Suprapubic skin (tissue), 4 donors: ENCODE results near the gene PKP2. TPM values are rescaled to one million over a fixed set of nuclear protein-coding genes. Genes with fewer than 3 reads are reported as not detected.
A peak's percentile ranks its signal among the peaks of the same experiment; 100 is the strongest.
"Not testable (repeated sequence)": the region's sequence is repeated elsewhere in the genome, so short reads cannot be mapped to it uniquely, and the experiment has no call there.

Experiments
- DNase-seq, 2 donors: peaks; one replicate each; pipeline ENCODE4 v3.0.0-alpha.2; 2019; ENCODE audit warnings: low spot score in 2 of 2
- H3K27ac ChIP-seq: fragments of 200-600 bp; sonication (generic); one replicate; pipeline ENCODE4 v1.5.1; 2019
- H3K27me3 ChIP-seq: fragments of 200-600 bp; sonication (generic); one replicate; pipeline ENCODE4 v1.5.1; 2019
- H3K36me3 ChIP-seq: fragments of 200-600 bp; sonication (generic); one replicate; pipeline ENCODE4 v1.5.1; 2019
- H3K4me1 ChIP-seq: fragments of 200-600 bp; sonication (generic); one replicate; pipeline ENCODE4 v1.5.1; 2019
- H3K4me3 ChIP-seq: fragments of 200-600 bp; sonication (generic); one replicate; pipeline ENCODE4 v1.5.1; 2019; ENCODE audit warnings: mild to moderate bottlenecking
- H3K9me3 ChIP-seq: fragments of 200-600 bp; sonication (generic); one replicate; pipeline ENCODE4 v1.5.1; 2019
- CTCF ChIP-seq, 2 donors: fragments of 200-600 bp in 1 of 2; fragments of 450-650 bp in 1 of 2; sonication (generic) in 1 of 2; IDR thresholded peaks; one replicate each; pipeline ENCODE4 v1.5.1; 2016 to 2019; ENCODE audit warnings: antibody characterized with exemption in 2 of 2, mild to moderate bottlenecking in 1 of 2, moderate library complexity in 1 of 2
- EP300 ChIP-seq: sonication (generic); formaldehyde crosslinking; IDR thresholded peaks from one replicate; pipeline ENCODE4 v1.6.1; 2017; ENCODE audit warnings: antibody characterized with exemption
- POLR2A ChIP-seq, 2 donors: fragments of 450-650 bp; IDR thresholded peaks; one replicate each; pipeline ENCODE4 v1.6.1; 2017; ENCODE audit warnings: antibody characterized with exemption in 2 of 2, mild to moderate bottlenecking in 2 of 2, moderate library complexity in 2 of 2
- POLR2AphosphoS5 ChIP-seq, 3 donors: sonication (generic); formaldehyde crosslinking; IDR thresholded peaks; one replicate each; pipeline ENCODE4 v1.6.1; 2017; ENCODE audit warnings: antibody characterized with exemption in 3 of 3
- WGBS: methylation state at CpG from one replicate; pipeline ENCODE4 v1.1.5; 2018; 5-methylcytosine and 5-hydroxymethylcytosine counted together
- total RNA-seq, 4 donors: library from RNA; depleted of rRNA; stranded (reverse); fragments of >200 nt; gene quantifications; one replicate each; pipeline ENCODE4 v1.1.0, GENCODE V29; 2016

The PKP2 gene
- total RNA-seq, 4 donors from 2014 or later, result 5.4 to 16.3 (median 6.0) TPM

GRCh38 chr12:32894566-32894965 is 2.0 kb downstream of the PKP2 start:
- H3K36me3 ChIP-seq, result no peaks in the 10 kb centered on the region
- DNase-seq, result no peak
- H3K27ac ChIP-seq, result no peak overlapping the region
- no peaks in the 10 kb centered on the region for H3K27me3 ChIP-seq
- H3K4me1 ChIP-seq, result peaks cover 43% of the 10 kb centered on the region
- H3K4me3 ChIP-seq, result peak overlapping the region; percentile 77
- no peaks in the 10 kb centered on the region for H3K9me3 ChIP-seq
- TF ChIP-seq POLR2A (IDR thresholded peaks at IDR 0.05) (no peak), POLR2AphosphoS5 (IDR thresholded peaks at IDR 0.05) (no peak), EP300 (no peak), CTCF (IDR thresholded peaks at IDR 0.05) (no peak)
- WGBS, result 75% methylated on average over 2 of the region's 2 CpGs

- Histone ChIP-seq H3K4me3 (no peak overlapping the region), H3K27ac (no peak overlapping the region), H3K36me3 (no peaks in the 10 kb centered on the region), H3K4me1 (peaks cover 43% of the 10 kb centered on the region), H3K9me3 (no peaks in the 10 kb centered on the region), H3K27me3 (no peaks in the 10 kb centered on the region)
- no peak for DNase-seq
- 27% methylated on average over 2 of the region's 2 CpGs for WGBS
- TF ChIP-seq POLR2A (IDR thresholded peaks at IDR 0.05) (no peak), POLR2AphosphoS5 (IDR thresholded peaks at IDR 0.05) (no peak), CTCF (IDR thresholded peaks at IDR 0.05) (no peak), EP300 (no peak)
Measured at GRCh38 chr12:32893458-32893857, 3.1 kb downstream of the PKP2 start.

GRCh38 chr12:32893043-32893442 is 3.5 kb downstream of the PKP2 start:
- DNase-seq, result no peak
- TF ChIP-seq CTCF (IDR thresholded peaks at IDR 0.05) (no peak), EP300 (no peak), POLR2AphosphoS5 (IDR thresholded peaks at IDR 0.05) (no peak), POLR2A (IDR thresholded peaks at IDR 0.05) (no peak)
- Histone ChIP-seq H3K4me1 (peaks cover 43% of the 10 kb centered on the region), H3K27ac (no peak overlapping the region), H3K9me3 (no peaks in the 10 kb centered on the region), H3K4me3 (no peak overlapping the region), H3K27me3 (no peaks in the 10 kb centered on the region), H3K36me3 (no peaks in the 10 kb centered on the region)
- 35% methylated on average over 2 of the region's 2 CpGs for WGBS

- not testable (repeated sequence) for H3K9me3 ChIP-seq, H3K27ac ChIP-seq, DNase-seq, H3K27me3 ChIP-seq, H3K4me3 ChIP-seq, H3K36me3 ChIP-seq
- peaks cover 41% of the 10 kb centered on the region for H3K4me1 ChIP-seq
- WGBS, result 54% methylated on average over 3 of the region's 3 CpGs
Measured at GRCh38 chr12:32892369-32892768, 4.2 kb downstream of the PKP2 start.

GRCh38 chr12:32891956-32892355 is 4.6 kb downstream of the PKP2 start:
- H3K36me3 ChIP-seq, result no peaks in the 10 kb centered on the region
- WGBS, result 60% methylated on average over 5 of the region's 5 CpGs
- no peaks in the 10 kb centered on the region for H3K9me3 ChIP-seq
- H3K27ac ChIP-seq, result no peak overlapping the region
- no peak overlapping the region for H3K4me3 ChIP-seq
- H3K27me3 ChIP-seq, result no peaks in the 10 kb centered on the region
- DNase-seq, result no peak
- TF ChIP-seq POLR2AphosphoS5 (IDR thresholded peaks at IDR 0.05) (no peak), POLR2A (IDR thresholded peaks at IDR 0.05) (no peak), CTCF (IDR thresholded peaks at IDR 0.05) (no peak), EP300 (no peak)
- peaks cover 37% of the 10 kb centered on the region for H3K4me1 ChIP-seq

- Histone ChIP-seq H3K4me1 (peaks cover 35% of the 10 kb centered on the region), H3K27ac (no peak overlapping the region), H3K36me3 (no peaks in the 10 kb centered on the region), H3K27me3 (no peaks in the 10 kb centered on the region), H3K4me3 (no peak overlapping the region), H3K9me3 (no peaks in the 10 kb centered on the region)
- 47% methylated on average over 2 of the region's 2 CpGs for WGBS
- TF ChIP-seq POLR2A (IDR thresholded peaks at IDR 0.05), result no peak
- TF ChIP-seq EP300, result no peak
- no peak for TF ChIP-seq CTCF (IDR thresholded peaks at IDR 0.05)
- no peak for TF ChIP-seq POLR2AphosphoS5 (IDR thresholded peaks at IDR 0.05)
- DNase-seq, result no peak
Measured at GRCh38 chr12:32891526-32891925, 5.1 kb downstream of the PKP2 start.
